ENCODE measurements around the gene HNRNPAB.

Gene HNRNPAB

DNA sequence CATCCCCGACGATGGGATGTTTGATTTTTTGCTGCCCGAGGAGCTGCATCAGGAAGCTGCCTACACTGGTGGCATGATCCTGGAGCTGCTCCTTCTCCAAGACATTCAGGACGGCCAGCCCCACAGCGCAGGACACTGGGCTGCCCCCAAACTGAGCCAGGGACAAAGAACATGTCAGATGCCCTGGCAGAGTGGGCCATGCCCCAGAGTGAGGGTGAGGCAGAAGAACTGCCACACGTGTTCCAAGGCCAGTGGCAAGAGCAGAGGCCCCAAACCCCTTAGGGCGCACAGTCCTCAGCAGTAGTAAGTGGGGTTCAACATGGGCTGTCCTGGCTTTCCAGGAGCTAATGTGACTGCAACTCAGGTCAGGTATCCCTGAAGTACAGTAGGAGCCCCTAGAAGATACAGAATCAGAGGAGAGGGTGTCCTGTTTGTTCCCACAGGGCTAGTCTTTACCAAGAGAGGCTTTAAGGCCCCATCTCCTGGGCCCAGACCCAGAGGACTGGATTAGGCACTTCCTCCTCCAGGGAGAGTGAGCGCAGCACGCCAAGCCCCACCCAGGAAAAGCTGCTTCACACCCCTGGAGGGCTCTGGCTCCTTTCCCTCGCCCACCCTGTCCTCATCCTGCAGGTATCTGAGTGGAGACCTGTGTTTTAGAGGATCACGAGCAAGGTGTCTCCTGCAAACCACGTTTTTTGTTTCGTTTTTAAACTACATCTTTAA lies 11.1 kb downstream of the HNRNPAB start:
- Histone ChIP-seq H3K36me3 (ENCODE audit: control insufficient read depth in 2 of 2, insufficient read depth in 1 of 2, low read length in 2 of 2) (peaks cover 32 to 81% of the 10 kb centered on the region in 2 experiments), H3K9me3 (ENCODE audit: control insufficient read depth, insufficient read depth, low read depth, low read length) (no peaks in the 10 kb centered on the region), H3K27ac (ENCODE audit: extremely low read depth, low read depth, low read length) (no peak overlapping the region), H3K4me3 (ENCODE audit: low read depth, low read length) (no peak overlapping the region), H3K4me1 (ENCODE audit: control insufficient read depth, insufficient read depth, low read length) (no peaks in the 10 kb centered on the region)
- no peak for TF ChIP-seq ZNF280C (tag by site-specific recombination; IDR thresholded peaks at IDR 0.05)
- TF ChIP-seq ZBTB17 (tag by site-specific recombination; IDR thresholded peaks at IDR 0.05), result no peak
- no peak for TF ChIP-seq ZNF211 (tag by site-specific recombination; IDR thresholded peaks at IDR 0.05; ENCODE audit: low read depth)
- no peak for TF ChIP-seq ZNF140 (tag by site-specific recombination; IDR thresholded peaks at IDR 0.05)
- TF ChIP-seq, protein P1, sequence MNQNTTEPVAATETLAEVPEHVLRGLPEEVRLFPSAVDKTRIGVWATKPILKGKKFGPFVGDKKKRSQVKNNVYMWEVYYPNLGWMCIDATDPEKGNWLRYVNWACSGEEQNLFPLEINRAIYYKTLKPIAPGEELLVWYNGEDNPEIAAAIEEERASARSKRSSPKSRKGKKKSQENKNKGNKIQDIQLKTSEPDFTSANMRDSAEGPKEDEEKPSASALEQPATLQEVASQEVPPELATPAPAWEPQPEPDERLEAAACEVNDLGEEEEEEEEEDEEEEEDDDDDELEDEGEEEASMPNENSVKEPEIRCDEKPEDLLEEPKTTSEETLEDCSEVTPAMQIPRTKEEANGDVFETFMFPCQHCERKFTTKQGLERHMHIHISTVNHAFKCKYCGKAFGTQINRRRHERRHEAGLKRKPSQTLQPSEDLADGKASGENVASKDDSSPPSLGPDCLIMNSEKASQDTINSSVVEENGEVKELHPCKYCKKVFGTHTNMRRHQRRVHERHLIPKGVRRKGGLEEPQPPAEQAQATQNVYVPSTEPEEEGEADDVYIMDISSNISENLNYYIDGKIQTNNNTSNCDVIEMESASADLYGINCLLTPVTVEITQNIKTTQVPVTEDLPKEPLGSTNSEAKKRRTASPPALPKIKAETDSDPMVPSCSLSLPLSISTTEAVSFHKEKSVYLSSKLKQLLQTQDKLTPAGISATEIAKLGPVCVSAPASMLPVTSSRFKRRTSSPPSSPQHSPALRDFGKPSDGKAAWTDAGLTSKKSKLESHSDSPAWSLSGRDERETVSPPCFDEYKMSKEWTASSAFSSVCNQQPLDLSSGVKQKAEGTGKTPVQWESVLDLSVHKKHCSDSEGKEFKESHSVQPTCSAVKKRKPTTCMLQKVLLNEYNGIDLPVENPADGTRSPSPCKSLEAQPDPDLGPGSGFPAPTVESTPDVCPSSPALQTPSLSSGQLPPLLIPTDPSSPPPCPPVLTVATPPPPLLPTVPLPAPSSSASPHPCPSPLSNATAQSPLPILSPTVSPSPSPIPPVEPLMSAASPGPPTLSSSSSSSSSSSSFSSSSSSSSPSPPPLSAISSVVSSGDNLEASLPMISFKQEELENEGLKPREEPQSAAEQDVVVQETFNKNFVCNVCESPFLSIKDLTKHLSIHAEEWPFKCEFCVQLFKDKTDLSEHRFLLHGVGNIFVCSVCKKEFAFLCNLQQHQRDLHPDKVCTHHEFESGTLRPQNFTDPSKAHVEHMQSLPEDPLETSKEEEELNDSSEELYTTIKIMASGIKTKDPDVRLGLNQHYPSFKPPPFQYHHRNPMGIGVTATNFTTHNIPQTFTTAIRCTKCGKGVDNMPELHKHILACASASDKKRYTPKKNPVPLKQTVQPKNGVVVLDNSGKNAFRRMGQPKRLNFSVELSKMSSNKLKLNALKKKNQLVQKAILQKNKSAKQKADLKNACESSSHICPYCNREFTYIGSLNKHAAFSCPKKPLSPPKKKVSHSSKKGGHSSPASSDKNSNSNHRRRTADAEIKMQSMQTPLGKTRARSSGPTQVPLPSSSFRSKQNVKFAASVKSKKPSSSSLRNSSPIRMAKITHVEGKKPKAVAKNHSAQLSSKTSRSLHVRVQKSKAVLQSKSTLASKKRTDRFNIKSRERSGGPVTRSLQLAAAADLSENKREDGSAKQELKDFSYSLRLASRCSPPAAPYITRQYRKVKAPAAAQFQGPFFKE (tag by site-specific recombination; IDR thresholded peaks at IDR 0.05; ENCODE audit: borderline replicate concordance), result no peak
- TF ChIP-seq ZNF391 (tag by site-specific recombination; IDR thresholded peaks at IDR 0.05; ENCODE audit: borderline replicate concordance, low read depth), result no peak
- TF ChIP-seq, protein P2, sequence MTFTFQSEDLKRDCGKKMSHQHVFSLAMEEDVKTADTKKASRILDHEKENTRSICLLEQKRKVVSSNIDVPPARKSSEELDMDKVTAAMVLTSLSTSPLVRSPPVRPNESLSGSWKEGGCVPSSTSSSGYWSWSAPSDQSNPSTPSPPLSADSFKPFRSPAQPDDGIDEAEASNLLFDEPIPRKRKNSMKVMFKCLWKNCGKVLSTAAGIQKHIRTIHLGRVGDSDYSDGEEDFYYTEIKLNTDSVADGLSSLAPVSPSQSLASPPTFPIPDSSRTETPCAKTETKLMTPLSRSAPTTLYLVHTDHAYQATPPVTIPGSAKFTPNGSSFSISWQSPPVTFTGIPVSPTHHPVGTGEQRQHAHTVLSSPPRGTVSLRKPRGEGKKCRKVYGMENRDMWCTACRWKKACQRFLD (tag by site-specific recombination; IDR thresholded peaks at IDR 0.05), result no peak
- no peak for TF ChIP-seq FEZF1 (tag by site-specific recombination; IDR thresholded peaks at IDR 0.05)
- TF ChIP-seq ZNF837 (tag by site-specific recombination; IDR thresholded peaks at IDR 0.05), result no peak
- TF ChIP-seq ZNF792 (tag by site-specific recombination; IDR thresholded peaks at IDR 0.05), result no peak
- ChIA-PET POLR2A (interaction anchor here (1.5 to 5.3 kb wide), 2 partner anchors 8 to 11 kb away, joined by 3 to 45 read pairs; partner anchors contain the start of gene HNRNPAB), CTCF (interaction anchor here (0.7 to 1.6 kb wide), 2 partner anchors 13 to 19 kb away, joined by 4 to 5 read pairs; no protein-coding TSS in a partner anchor)

DNA sequence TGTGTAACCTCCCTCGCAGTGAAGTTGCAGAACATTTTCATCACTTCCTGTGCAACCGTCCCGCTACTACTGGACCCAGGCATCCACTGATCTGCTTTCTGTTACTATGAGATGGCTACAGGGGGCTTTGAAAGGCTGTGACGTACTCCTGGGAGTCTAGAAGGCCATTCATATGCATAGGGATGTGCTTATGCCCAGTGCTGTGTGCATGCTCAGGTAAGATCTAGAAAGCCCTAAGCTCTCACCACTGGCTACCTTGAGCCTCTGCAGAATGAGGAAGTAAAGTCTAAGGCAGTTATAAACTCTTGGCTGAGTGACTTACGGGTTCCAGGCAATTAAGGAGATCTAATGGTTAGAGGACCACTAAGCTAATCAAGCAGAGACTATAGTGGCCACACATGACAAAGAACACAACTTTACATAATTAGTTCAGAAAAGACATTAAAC lies 11.8 kb downstream of the HNRNPAB start:
- no peak overlapping the region for H3K27ac ChIP-seq (ENCODE audit: extremely low read depth, low read depth, low read length)
- CTCF ChIA-PET, result interaction anchor here (0.7 to 1.6 kb wide), 2 partner anchors 12 to 19 kb away, joined by 4 to 5 read pairs; no protein-coding TSS in a partner anchor
- H3K4me1 ChIP-seq (ENCODE audit: control insufficient read depth, insufficient read depth, low read length), result no peaks in the 10 kb centered on the region
- TF ChIP-seq, protein P3, sequence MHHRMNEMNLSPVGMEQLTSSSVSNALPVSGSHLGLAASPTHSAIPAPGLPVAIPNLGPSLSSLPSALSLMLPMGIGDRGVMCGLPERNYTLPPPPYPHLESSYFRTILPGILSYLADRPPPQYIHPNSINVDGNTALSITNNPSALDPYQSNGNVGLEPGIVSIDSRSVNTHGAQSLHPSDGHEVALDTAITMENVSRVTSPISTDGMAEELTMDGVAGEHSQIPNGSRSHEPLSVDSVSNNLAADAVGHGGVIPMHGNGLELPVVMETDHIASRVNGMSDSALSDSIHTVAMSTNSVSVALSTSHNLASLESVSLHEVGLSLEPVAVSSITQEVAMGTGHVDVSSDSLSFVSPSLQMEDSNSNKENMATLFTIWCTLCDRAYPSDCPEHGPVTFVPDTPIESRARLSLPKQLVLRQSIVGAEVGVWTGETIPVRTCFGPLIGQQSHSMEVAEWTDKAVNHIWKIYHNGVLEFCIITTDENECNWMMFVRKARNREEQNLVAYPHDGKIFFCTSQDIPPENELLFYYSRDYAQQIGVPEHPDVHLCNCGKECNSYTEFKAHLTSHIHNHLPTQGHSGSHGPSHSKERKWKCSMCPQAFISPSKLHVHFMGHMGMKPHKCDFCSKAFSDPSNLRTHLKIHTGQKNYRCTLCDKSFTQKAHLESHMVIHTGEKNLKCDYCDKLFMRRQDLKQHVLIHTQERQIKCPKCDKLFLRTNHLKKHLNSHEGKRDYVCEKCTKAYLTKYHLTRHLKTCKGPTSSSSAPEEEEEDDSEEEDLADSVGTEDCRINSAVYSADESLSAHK (tag by site-specific recombination; IDR thresholded peaks at IDR 0.05), result no peak
- TF ChIP-seq GLI4 (tag by site-specific recombination; IDR thresholded peaks at IDR 0.05), result no peak
- TF ChIP-seq ZNF558 (tag by site-specific recombination; IDR thresholded peaks at IDR 0.05), result no peak
- no peak overlapping the region for H3K4me3 ChIP-seq (ENCODE audit: low read depth, low read length)
- no peaks in the 10 kb centered on the region for H3K9me3 ChIP-seq (ENCODE audit: control insufficient read depth, insufficient read depth, low read depth, low read length)
- POLR2A ChIA-PET, result interaction anchor here (1.5 to 5.3 kb wide), 2 partner anchors 8 to 12 kb away, joined by 3 to 45 read pairs; partner anchors contain the start of gene HNRNPAB
- H3K36me3 ChIP-seq (ENCODE audit: control insufficient read depth in 2 of 2, insufficient read depth in 1 of 2, low read length in 2 of 2), result peaks cover 35 to 79% of the 10 kb centered on the region in 2 experiments

Measured in HEK293 (cell line).